MCF 10A (cell line): Measurements from ENCODE around the gene CENPT. TPM values are rescaled to one million over a fixed set of nuclear protein-coding genes. Genes with fewer than 3 reads are reported as not detected.

Experiments
- BruUV-seq: library from RNA; stranded (reverse); fragments of 400-500 nt; replicated peaks from 2 replicates; lab custom pipeline; 2021; lab: Mats Ljungman, UMichigan
- CTCF ChIA-PET: fragments of 300-600 bp; sonication (Branson Sonifier 250); formaldehyde crosslinking; extraction: SDS; loops from one replicate; lab custom pipeline; 2021; ENCODE audit warnings: antibody characterized with exemption, inconsistent platforms; lab: Yijun Ruan, JAX
- POLR2A ChIA-PET: fragments of 300-600, 350-650 bp; sonication (Branson Sonifier 250); formaldehyde crosslinking; extraction: SDS; loops from one replicate; lab custom pipeline; 2020; ENCODE audit warnings: antibody characterized with exemption, inconsistent platforms; lab: Yijun Ruan, JAX
- DNase-seq: peaks from one replicate; pipeline ENCODE4 v3.0.0-alpha.2; 2018; ENCODE audit not compliant: unreplicated experiment
- H3K27ac Mint-ChIP-seq: one replicate; pipeline ENCODE4 v1.8.0; 2022; ENCODE audit warnings: mild to moderate bottlenecking, low read depth, mixed read lengths; ENCODE audit not compliant: unreplicated experiment
- H3K27me3 Mint-ChIP-seq: one replicate; pipeline ENCODE4 v1.8.0; 2022; ENCODE audit warnings: mixed read lengths; ENCODE audit not compliant: insufficient read depth, unreplicated experiment
- H3K36me3 Mint-ChIP-seq: one replicate; pipeline ENCODE4 v1.8.0; 2022; ENCODE audit warnings: mild to moderate bottlenecking, moderate library complexity, mixed read lengths; ENCODE audit not compliant: insufficient read depth, unreplicated experiment
- H3K4me1 Mint-ChIP-seq: one replicate; pipeline ENCODE4 v1.8.0; 2022; ENCODE audit warnings: mixed read lengths; ENCODE audit not compliant: insufficient read depth, unreplicated experiment
- H3K4me3 Mint-ChIP-seq: one replicate; pipeline ENCODE4 v1.8.0; 2022; ENCODE audit warnings: mild to moderate bottlenecking, moderate library complexity, mixed read lengths; ENCODE audit not compliant: unreplicated experiment
- H3K9me3 Mint-ChIP-seq: one replicate; pipeline ENCODE4 v1.8.0; 2022; ENCODE audit warnings: mixed read lengths; ENCODE audit not compliant: unreplicated experiment
- intact Hi-C: fragments of 100-400 bp; cut with micrococcal nuclease; formaldehyde crosslinking; loops from 2 replicates; pipeline ENCODE4 v1.14.1; 2022
- total RNA-seq: library from RNA; stranded (reverse); gene quantifications from 2 replicates; pipeline ENCODE4 v1.2.3, GENCODE V29; 2022
- TF ChIP-seq, protein P1 (sequence below): fragments of 200-600 bp; IDR thresholded peaks from one replicate; pipeline ENCODE4 v1.8.0; 2022; ENCODE audit warnings: antibody characterized with exemption, mild to moderate bottlenecking; ENCODE audit not compliant: unreplicated experiment

Gene CENPT
- total RNA-seq, 1 experiment from 2014 or later: 30.9 TPM

- Mint-ChIP-seq H3K4me3 (no peak overlapping the region), H3K4me1 (peaks cover 14% of the 10 kb centered on the region), H3K36me3 (no peaks in the 10 kb centered on the region), H3K27me3 (no peaks in the 10 kb centered on the region), H3K9me3 (no peaks in the 10 kb centered on the region), H3K27ac (no peak overlapping the region)
- no peak for DNase-seq
- ChIA-PET POLR2A (interaction anchor here (1.8 kb wide), 1 partner anchor 15 kb away, joined by 6 read pairs; no protein-coding TSS in a partner anchor), CTCF (interaction anchor here (0.5 kb wide), 1 partner anchor 57 kb away, joined by 3 read pairs; no protein-coding TSS in a partner anchor)
- TF ChIP-seq, protein P1, sequence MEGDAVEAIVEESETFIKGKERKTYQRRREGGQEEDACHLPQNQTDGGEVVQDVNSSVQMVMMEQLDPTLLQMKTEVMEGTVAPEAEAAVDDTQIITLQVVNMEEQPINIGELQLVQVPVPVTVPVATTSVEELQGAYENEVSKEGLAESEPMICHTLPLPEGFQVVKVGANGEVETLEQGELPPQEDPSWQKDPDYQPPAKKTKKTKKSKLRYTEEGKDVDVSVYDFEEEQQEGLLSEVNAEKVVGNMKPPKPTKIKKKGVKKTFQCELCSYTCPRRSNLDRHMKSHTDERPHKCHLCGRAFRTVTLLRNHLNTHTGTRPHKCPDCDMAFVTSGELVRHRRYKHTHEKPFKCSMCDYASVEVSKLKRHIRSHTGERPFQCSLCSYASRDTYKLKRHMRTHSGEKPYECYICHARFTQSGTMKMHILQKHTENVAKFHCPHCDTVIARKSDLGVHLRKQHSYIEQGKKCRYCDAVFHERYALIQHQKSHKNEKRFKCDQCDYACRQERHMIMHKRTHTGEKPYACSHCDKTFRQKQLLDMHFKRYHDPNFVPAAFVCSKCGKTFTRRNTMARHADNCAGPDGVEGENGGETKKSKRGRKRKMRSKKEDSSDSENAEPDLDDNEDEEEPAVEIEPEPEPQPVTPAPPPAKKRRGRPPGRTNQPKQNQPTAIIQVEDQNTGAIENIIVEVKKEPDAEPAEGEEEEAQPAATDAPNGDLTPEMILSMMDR: no peak
- no TSS peak for BruUV-seq
- intact Hi-C loops: no loop called here
Measured at GRCh38 chr16:67781565-67781921, 66.0 kb downstream of the CENPT start.

GRCh38 chr16:67780847-67781564, 66.5 kb downstream of the CENPT start:
- H3K9me3 Mint-ChIP-seq: no peaks in the 10 kb centered on the region
- CTCF ChIA-PET: interaction anchor here (0.9 to 1.2 kb wide), 5 partner anchors 11 to 537 kb away, joined by 3 to 5 read pairs (median 3); no protein-coding TSS in a partner anchor
- no peak overlapping the region for H3K4me3 Mint-ChIP-seq
- H3K27me3 Mint-ChIP-seq: no peaks in the 10 kb centered on the region
- H3K27ac Mint-ChIP-seq: no peak overlapping the region
- TF ChIP-seq, protein P1: no peak
- intact Hi-C loops: no loop called here
- DNase-seq: no peak
- H3K4me1 Mint-ChIP-seq: peaks cover 14% of the 10 kb centered on the region
- BruUV-seq: no TSS peak
- POLR2A ChIA-PET: interaction anchor here (1.3 to 1.8 kb wide), 2 partner anchors 11 to 16 kb away, joined by 3 to 6 read pairs; no protein-coding TSS in a partner anchor
- no peaks in the 10 kb centered on the region for H3K36me3 Mint-ChIP-seq

- ChIA-PET POLR2A (interaction anchor here (1.3 to 2.0 kb wide), 3 partner anchors 13 to 60 kb away, joined by 3 to 9 read pairs (median 6); partner anchors contain the start of genes GFOD2, RANBP10 and TSNAXIP1), CTCF (interaction anchor here (0.7 to 1.2 kb wide), 6 partner anchors 9 to 535 kb away, joined by 3 to 5 read pairs (median 3); partner anchors contain the start of gene ATP6V0D1)
- peaks cover 14% of the 10 kb centered on the region for H3K4me1 Mint-ChIP-seq
- BruUV-seq: no TSS peak
- no peaks in the 10 kb centered on the region for H3K27me3 Mint-ChIP-seq
- H3K9me3 Mint-ChIP-seq: no peaks in the 10 kb centered on the region
- no peaks in the 10 kb centered on the region for H3K36me3 Mint-ChIP-seq
- intact Hi-C loops: no loop called here
- DNase-seq: peak; percentile 69
- TF ChIP-seq, protein P1: no peak
- H3K27ac Mint-ChIP-seq: peak overlapping the region; percentile 64
- H3K4me3 Mint-ChIP-seq: no peak overlapping the region
Measured at GRCh38 chr16:67779256-67780014, 68.1 kb downstream of the CENPT start.

Other genes starting within 250 kb of the CENPT start
- 1.6 and 1.9 TPM in 2 replicates for gene CARMIL2, start 202.5 kb downstream of the CENPT start, total RNA-seq
- 26.1 and 33.6 TPM in 2 replicates for gene ACD, start 187.4 kb downstream of the CENPT start, total RNA-seq
- 3.2 and 4.5 TPM in 2 replicates for gene PARD6A, start 186.7 kb downstream of the CENPT start, total RNA-seq
- gene ENKD1, start 180.9 kb downstream of the CENPT start, total RNA-seq: 12.8 and 14.5 TPM in 2 replicates
- 0.54 and 0.65 TPM in 2 replicates for gene C16orf86, start 180.9 kb downstream of the CENPT start, total RNA-seq
- 14.8 and 19.0 TPM in 2 replicates for gene GFOD2, start 128.4 kb downstream of the CENPT start, total RNA-seq
- 17.2 and 21.7 TPM in 2 replicates for gene RANBP10, start 41.1 kb downstream of the CENPT start, total RNA-seq
- 1.1 and 1.5 TPM in 2 replicates for gene TSNAXIP1, start 40.8 kb downstream of the CENPT start, total RNA-seq
- gene THAP11, start 5.4 kb downstream of the CENPT start, total RNA-seq: 18.3 and 20.5 TPM in 2 replicates
- 133 TPM in 2 replicates for gene NUTF2, start 760 bp downstream of the CENPT start, total RNA-seq
- 50.9 and 51.3 TPM in 2 replicates for gene EDC4, start 25.4 kb upstream of the CENPT start, total RNA-seq
- 0.81 TPM in 1 of 2 replicates, not detected in the other for gene NRN1L, start 37.2 kb upstream of the CENPT start, total RNA-seq
- gene PSKH1, start 45.6 kb upstream of the CENPT start, total RNA-seq: 21.7 and 27.9 TPM in 2 replicates
- gene CTRL, start 84.2 kb upstream of the CENPT start, total RNA-seq: 0.52 and 1.6 TPM in 2 replicates
- gene PSMB10, start 89.2 kb upstream of the CENPT start, total RNA-seq: 20.3 and 32.7 TPM in 2 replicates
- 35.3 and 44.5 TPM in 2 replicates for gene LCAT, start 96.4 kb upstream of the CENPT start, total RNA-seq
- gene SLC12A4, start 120.9 kb upstream of the CENPT start, total RNA-seq: 107 TPM in 2 replicates
- gene DPEP3, start 132.8 kb upstream of the CENPT start, total RNA-seq: not detected in 2 replicates
- gene DPEP2, start 151.8 kb upstream of the CENPT start, total RNA-seq: not detected in 2 replicates
- not detected in 2 replicates for gene DPEP2NB, start 168.2 kb upstream of the CENPT start, total RNA-seq
- 9.3 and 11.7 TPM in 2 replicates for gene DDX28, start 175.5 kb upstream of the CENPT start, total RNA-seq
- 24.2 and 26.4 TPM in 2 replicates for gene DUS2, start 175.6 kb upstream of the CENPT start, total RNA-seq
- gene NFATC3, start 237.7 kb upstream of the CENPT start, total RNA-seq: 18.5 and 24.1 TPM in 2 replicates